Lung (tissue), 12 donors: ENCODE measurements around the gene GPC5. TPM values are rescaled to one million over a fixed set of nuclear protein-coding genes. Genes with fewer than 3 reads are reported as not detected.

Experiments used
- ATAC-seq: fragments of 200-7000 bp; cut with Tn5 transposase; one replicate; pipeline ENCODE4 v1.9.1; 2020; ENCODE audit warnings: moderate number of reproducible peaks; ENCODE audit not compliant: insufficient read depth, low FRiP score
- DNase-seq, 3 donors: peaks; one replicate each; pipeline ENCODE4 v3.0.0-alpha.2; 2013 to 2017
- H3K27ac ChIP-seq, 2 donors: one replicate each; pipeline ENCODE4 v1.5.1; 2013; ENCODE audit warnings: mild to moderate bottlenecking in 2 of 2, moderate library complexity in 2 of 2, control low read depth in 1 of 2, inconsistent platforms in 1 of 2, low read depth in 1 of 2, low read length in 1 of 2
- H3K27me3 ChIP-seq, 3 donors: one replicate each; pipeline ENCODE4 v1.5.1; 2013; ENCODE audit warnings: low read length in 2 of 3; ENCODE audit not compliant: control insufficient read depth in 3 of 3, insufficient read depth in 3 of 3
- H3K36me3 ChIP-seq, 4 donors: one replicate each; pipeline ENCODE4 v1.5.1; 2013; ENCODE audit warnings: low read length in 4 of 4, mild to moderate bottlenecking in 1 of 4, moderate library complexity in 1 of 4; ENCODE audit not compliant: control insufficient read depth in 4 of 4, insufficient read depth in 4 of 4
- H3K4me1 ChIP-seq, 5 donors: one replicate each; pipeline ENCODE4 v1.5.1; 2013; ENCODE audit warnings: low read length in 5 of 5, mild to moderate bottlenecking in 2 of 5, moderate library complexity in 1 of 5; ENCODE audit not compliant: control insufficient read depth in 5 of 5, insufficient read depth in 5 of 5
- H3K4me3 ChIP-seq: one replicate; pipeline ENCODE4 v1.5.1; 2013; ENCODE audit warnings: mild to moderate bottlenecking, control low read depth, moderate library complexity
- H3K9ac ChIP-seq, 2 donors: one replicate each; pipeline ENCODE4 v1.5.1; 2013; ENCODE audit warnings: low read length in 2 of 2, control low read depth in 1 of 2; ENCODE audit not compliant: insufficient read depth in 1 of 2
- H3K9me3 ChIP-seq, 4 donors: one replicate each; pipeline ENCODE4 v1.5.1; 2013; ENCODE audit warnings: low read length in 3 of 4, mild to moderate bottlenecking in 1 of 4, moderate library complexity in 1 of 4; ENCODE audit not compliant: control insufficient read depth in 4 of 4, insufficient read depth in 3 of 4
- WGBS, 2 donors: extraction: QIAGEN DNeasy Blood & Tissue Kit; methylation state at CpG; one replicate each; pipeline ENCODE4 v1.1.7; 2013; 5-methylcytosine and 5-hydroxymethylcytosine counted together
- polyA plus RNA-seq, 2 donors: library from polyadenylated mRNA; stranded (reverse); fragments of 200-250 nt; gene quantifications; one replicate each; pipeline ENCODE4 v1.2.1, GENCODE V29; 2013
- total RNA-seq, 2 donors: library from RNA; depleted of rRNA in 1 of 2; stranded (reverse); fragments of >200 nt in 1 of 2; gene quantifications; one replicate each; pipeline ENCODE4 v1.2.1, GENCODE V29; 2014 to 2021
- TF ChIP-seq, protein P1 (sequence below): IDR thresholded peaks from 2 replicates; pipeline ENCODE4 v1.5.1; 2012; ENCODE audit warnings: mild to moderate bottlenecking; ENCODE audit errors: control extremely low read depth, extremely low read depth
- donor health status: control.
- donor health status: control.
- donor health status: Bipolar disorder and iron deficiency.
- donor health status: healthy.
- donor health status: DM: yes; HTN: yes; CAD: no.

The GPC5 gene
- total and polyA plus RNA-seq, 4 donors: 0.55 to 37.3 (median 4.4) TPM

DNA sequence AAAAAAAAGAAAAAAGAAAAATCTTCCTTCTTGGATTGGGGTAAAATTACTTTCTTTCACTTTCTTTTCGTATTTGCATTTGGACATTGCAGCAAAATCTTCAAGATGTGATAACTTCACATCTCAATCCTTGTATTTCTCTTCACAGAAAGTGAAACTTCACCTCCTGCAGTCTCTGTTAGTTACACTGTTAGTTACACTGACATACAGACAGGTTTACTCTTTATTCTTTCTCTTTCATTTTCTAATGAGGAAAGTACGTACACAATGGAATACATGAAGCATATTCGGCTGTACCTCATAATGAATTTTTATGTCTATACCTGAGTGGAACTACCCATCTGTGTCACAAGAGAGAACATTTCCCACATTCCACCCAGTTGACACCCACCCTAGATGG is 1369.0 kb downstream of the GPC5 start:
- no peak overlapping the region for H3K4me3 ChIP-seq
- WGBS, 2 donors: 84 to 90% methylated on average over 3 of the region's 3 CpGs

DNA sequence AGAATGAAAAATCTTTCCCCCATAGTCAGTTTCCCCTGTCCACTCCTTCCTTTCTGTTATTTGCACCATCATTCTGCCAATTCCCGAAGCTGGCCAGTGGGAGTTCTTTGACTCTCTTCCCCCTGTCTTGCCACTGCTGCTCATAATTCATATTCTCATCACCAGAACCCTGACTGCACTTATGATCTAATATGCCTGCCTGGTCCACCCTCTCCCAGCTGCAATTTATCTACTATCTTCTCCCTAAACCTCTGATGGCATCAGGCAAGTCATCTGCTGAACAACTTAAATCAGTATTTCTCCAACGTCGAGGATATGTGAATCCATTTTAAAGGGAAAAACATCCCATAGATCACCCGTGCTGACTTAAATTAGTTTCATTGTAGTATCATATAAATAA is 1370.2 kb downstream of the GPC5 start:
- Histone ChIP-seq H3K27me3 (no peaks in the 10 kb centered on the region), H3K4me3 (no peak overlapping the region), H3K9ac (no peak overlapping the region), H3K27ac (no peak overlapping the region), H3K36me3 (no peaks in the 10 kb centered on the region), H3K9me3 (peaks cover 0 to 6% (median 1%) of the 10 kb centered on the region in 4 donors), H3K4me1 (no peaks in the 10 kb centered on the region)
- DNase-seq: no peak
- TF ChIP-seq, protein P1, sequence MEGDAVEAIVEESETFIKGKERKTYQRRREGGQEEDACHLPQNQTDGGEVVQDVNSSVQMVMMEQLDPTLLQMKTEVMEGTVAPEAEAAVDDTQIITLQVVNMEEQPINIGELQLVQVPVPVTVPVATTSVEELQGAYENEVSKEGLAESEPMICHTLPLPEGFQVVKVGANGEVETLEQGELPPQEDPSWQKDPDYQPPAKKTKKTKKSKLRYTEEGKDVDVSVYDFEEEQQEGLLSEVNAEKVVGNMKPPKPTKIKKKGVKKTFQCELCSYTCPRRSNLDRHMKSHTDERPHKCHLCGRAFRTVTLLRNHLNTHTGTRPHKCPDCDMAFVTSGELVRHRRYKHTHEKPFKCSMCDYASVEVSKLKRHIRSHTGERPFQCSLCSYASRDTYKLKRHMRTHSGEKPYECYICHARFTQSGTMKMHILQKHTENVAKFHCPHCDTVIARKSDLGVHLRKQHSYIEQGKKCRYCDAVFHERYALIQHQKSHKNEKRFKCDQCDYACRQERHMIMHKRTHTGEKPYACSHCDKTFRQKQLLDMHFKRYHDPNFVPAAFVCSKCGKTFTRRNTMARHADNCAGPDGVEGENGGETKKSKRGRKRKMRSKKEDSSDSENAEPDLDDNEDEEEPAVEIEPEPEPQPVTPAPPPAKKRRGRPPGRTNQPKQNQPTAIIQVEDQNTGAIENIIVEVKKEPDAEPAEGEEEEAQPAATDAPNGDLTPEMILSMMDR: no peak
- no peak for ATAC-seq
- WGBS, 2 donors: 83 to 90% methylated on average over 4 of the region's 4 CpGs

More for the DNA sequence above, 1369.0 kb downstream of the GPC5 start:
- H3K4me1 ChIP-seq: no peaks in the 10 kb centered on the region
- no peaks in the 10 kb centered on the region for H3K36me3 ChIP-seq
- ATAC-seq (no peak), DNase-seq (no peak)
- peaks cover 0 to 11% (median 1%) of the 10 kb centered on the region in 4 donors for H3K9me3 ChIP-seq
- no peak overlapping the region for H3K27ac ChIP-seq
- H3K9ac ChIP-seq: no peak overlapping the region
- no peaks in the 10 kb centered on the region for H3K27me3 ChIP-seq
- TF ChIP-seq, protein P1: no peak

DNA sequence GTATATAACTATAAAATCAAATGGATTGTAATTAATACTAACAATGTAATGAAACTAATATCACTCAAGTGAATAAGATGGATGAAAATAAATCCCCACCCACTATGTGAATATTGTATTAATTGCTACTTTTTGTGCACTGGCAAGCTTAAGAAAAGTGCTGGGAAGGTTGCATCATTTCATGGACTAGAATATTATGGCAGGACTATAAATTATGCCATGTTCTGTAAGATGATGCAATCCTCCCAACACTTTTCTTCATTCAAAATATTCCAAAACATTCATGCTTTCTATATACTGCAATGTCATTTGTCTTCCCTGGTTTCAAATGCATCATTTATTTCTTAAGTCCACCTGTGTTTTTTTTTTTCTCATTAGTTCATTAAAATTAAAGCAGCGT is 1370.6 kb downstream of the GPC5 start:
- Histone ChIP-seq H3K27me3 (no peaks in the 10 kb centered on the region), H3K9me3 (peaks cover 0 to 3% (median under 1%) of the 10 kb centered on the region in 4 donors), H3K27ac (no peak overlapping the region), H3K4me3 (no peak overlapping the region), H3K4me1 (no peaks in the 10 kb centered on the region), H3K9ac (no peak overlapping the region), H3K36me3 (no peaks in the 10 kb centered on the region)
- WGBS, 2 donors: 81 to 90% methylated on average over 1 of the region's 1 CpG
- ATAC-seq: no peak
- TF ChIP-seq, protein P1: no peak
- DNase-seq: peak in 1 of 3 donors; percentile 25

DNA sequence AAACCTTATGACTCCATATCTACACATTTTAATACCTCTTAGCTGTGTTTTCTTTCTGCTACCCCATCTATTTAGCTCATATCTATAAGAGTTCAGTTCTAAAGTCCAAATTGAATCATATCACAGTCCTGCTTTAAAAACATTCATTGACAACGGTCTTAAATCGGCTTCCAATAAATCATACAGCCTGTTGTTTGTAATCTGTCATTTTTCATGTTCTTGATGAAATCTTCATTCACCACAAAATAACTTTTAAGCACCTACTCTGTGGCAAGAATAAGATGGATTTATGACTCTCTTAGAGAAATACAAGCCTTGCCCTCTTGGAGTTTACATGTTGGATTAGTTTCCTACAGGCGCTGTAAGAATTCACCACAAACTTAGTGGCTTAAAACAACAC is 1377.2 kb downstream of the GPC5 start:
- ATAC-seq: no peak
- no peak overlapping the region for H3K27ac ChIP-seq
- TF ChIP-seq, protein P1: no peak
- 88 to 91% methylated on average over 3 of the region's 3 CpGs for WGBS, 2 donors
- no peaks in the 10 kb centered on the region for H3K36me3 ChIP-seq
- peaks cover 0 to 2% (median 0%) of the 10 kb centered on the region in 5 donors for H3K4me1 ChIP-seq
- H3K27me3 ChIP-seq: no peaks in the 10 kb centered on the region
- no peak overlapping the region for H3K4me3 ChIP-seq
- no peak overlapping the region for H3K9ac ChIP-seq
- no peak for DNase-seq
- H3K9me3 ChIP-seq: no peaks in the 10 kb centered on the region
